ENCODE data around the gene CACNA1C.

The CACNA1C gene

DNA sequence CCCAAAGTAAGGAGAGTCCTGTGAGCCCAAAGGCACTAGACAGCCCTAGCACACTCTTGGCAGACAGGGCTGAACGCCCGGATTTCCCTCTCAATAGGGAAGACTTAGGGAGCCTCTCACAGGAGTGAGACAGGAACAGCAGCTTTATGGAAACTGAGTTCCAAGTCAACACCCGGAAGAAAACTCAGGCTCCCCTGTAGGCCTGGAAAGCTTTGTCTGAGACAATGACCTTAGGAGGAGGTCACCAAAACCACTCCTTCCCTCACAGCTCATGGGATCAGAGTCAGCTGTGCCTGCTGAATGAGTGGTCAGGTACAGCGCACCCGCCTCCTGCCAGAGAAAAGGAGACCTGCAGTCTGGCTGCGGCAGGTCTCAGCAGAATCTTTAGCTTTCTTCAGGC, 229.5 kb downstream of the CACNA1C start:
- TF ChIP-seq CTCF (conservative IDR thresholded peaks at IDR 0.05) = no peak

DNA sequence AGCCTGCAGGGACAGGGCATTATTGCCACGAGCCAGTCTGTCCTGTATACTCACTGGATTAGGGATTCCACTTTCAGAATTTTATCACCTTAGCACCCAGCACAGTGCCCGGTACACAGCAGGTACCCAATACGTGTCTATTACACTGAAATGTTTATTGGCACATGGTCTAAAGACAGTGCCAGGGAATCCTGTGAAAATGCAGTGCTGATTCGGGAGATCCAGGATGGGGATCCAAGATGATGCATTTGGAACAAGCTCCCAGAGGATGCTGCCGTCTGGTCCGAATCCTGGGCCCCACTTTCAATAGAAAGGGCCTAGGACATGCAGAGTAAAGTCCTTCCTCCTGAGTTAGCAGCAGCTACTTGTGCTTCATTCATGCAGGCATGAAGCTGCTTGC, 230.7 kb downstream of the CACNA1C start:
- TF ChIP-seq CTCF (conservative IDR thresholded peaks at IDR 0.05) = no peak
- H3K27ac ChIP-seq = peak overlapping the region; percentile 81; the same call in 1 of the 2 replicates

More for the DNA sequence above, 229.5 kb downstream of the CACNA1C start:
- no peak overlapping the region for H3K27ac ChIP-seq

DNA sequence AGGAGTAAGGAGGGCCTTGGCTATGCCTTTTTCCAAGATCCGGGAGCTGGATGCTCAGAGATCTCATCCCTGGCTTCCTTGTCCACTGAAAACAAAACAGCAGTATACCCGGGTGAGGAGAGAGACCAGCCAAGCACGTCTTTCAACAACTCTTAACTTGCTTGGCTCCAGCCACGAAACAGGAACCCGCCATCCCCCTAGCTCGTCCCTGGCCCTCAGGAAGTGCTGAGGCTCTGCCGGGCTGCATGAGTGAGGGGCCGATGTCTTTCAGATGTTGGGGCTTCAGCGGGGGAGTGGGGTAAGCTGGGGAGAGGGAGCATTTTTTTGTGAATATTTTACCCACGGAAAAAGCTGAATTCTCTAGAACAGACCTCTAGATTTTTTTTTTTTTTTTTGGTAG, 231.1 kb downstream of the CACNA1C start:
- no peak for TF ChIP-seq CTCF (conservative IDR thresholded peaks at IDR 0.05)
- peak overlapping the region; percentile 81 for H3K27ac ChIP-seq

GRCh38 chr12:2284321-2284813, 231.6 kb downstream of the CACNA1C start:
- H3K27ac ChIP-seq = peak overlapping the region; percentile 81
- TF ChIP-seq CTCF (conservative IDR thresholded peaks at IDR 0.05) = no peak

- peak overlapping the region; percentile 81 for H3K27ac ChIP-seq
- TF ChIP-seq CTCF (conservative IDR thresholded peaks at IDR 0.05) = peak; percentile 81
These were observed 232.1 kb downstream of the CACNA1C start for GRCh38 chr12:2284857-2285256.

- no peak for TF ChIP-seq CTCF (conservative IDR thresholded peaks at IDR 0.05)
- H3K27ac ChIP-seq = peak overlapping the region; percentile 81
These were observed 232.7 kb downstream of the CACNA1C start for GRCh38 chr12:2285462-2285861.

DNA sequence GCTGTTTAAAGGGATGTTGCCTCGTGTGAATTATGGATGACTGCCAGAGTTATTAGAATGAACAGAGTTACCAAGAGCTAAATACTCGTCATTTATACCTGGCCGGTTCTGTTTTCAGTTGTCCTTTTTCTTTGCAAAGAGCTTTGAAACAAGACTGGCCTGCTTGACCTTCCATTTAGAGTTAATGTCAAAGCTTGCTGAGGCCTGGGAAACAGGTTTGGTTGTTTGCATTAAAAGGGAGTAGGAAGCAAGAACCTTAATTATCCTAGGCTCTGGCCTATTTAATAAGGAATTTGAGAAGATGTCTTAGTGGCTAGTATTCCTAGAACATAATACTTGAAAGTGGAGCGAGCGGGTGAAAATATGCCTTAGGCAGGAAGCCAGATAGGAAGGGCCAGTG, 233.3 kb downstream of the CACNA1C start:
- H3K27ac ChIP-seq = peak overlapping the region; percentile 81
- TF ChIP-seq CTCF (conservative IDR thresholded peaks at IDR 0.05) = no peak
